IPS DF 6.9 (cell line): Measurements from ENCODE around the gene SIRT1.
"Not testable (repeated sequence)": the region's sequence is repeated elsewhere in the genome, so short reads cannot be mapped to it uniquely, and the experiment has no call there.

Experiments
- DNase-seq: peaks from one replicate; pipeline ENCODE4 v3.0.0-alpha.2; 2013; ENCODE audit warnings: low read depth, low spot score
- H3K27ac ChIP-seq: one replicate; pipeline ENCODE4 v1.5.1; 2013; ENCODE audit warnings: low read length, control low read depth
- H3K27me3 ChIP-seq: 2 replicates; pipeline ENCODE4 v1.6.1; 2013; ENCODE audit warnings: mild to moderate bottlenecking, low read length; ENCODE audit not compliant: control insufficient read depth, insufficient read depth
- H3K36me3 ChIP-seq: 2 replicates; pipeline ENCODE4 v1.6.1; 2013; ENCODE audit warnings: low read length; ENCODE audit not compliant: control insufficient read depth, insufficient read depth
- H3K4me1 ChIP-seq: 2 replicates; pipeline ENCODE4 v1.6.1; 2013; ENCODE audit warnings: low read length; ENCODE audit not compliant: control insufficient read depth, insufficient read depth
- H3K4me3 ChIP-seq: 2 replicates; pipeline ENCODE4 v1.5.1; 2013; ENCODE audit warnings: mild to moderate bottlenecking, low read length
- H3K9me3 ChIP-seq: 2 replicates; pipeline ENCODE4 v1.6.1; 2013; ENCODE audit warnings: low read length, inconsistent platforms; ENCODE audit not compliant: control insufficient read depth, insufficient read depth
- WGBS: extraction: QIAGEN DNeasy Blood & Tissue Kit; methylation state at CpG from one replicate; pipeline ENCODE4 v1.1.7; 2013; ENCODE audit warnings: mixed read lengths, missing lambda C conversion rate; ENCODE audit not compliant: insufficient read length, insufficient coverage; 5-methylcytosine and 5-hydroxymethylcytosine counted together

The SIRT1 gene

DNA sequence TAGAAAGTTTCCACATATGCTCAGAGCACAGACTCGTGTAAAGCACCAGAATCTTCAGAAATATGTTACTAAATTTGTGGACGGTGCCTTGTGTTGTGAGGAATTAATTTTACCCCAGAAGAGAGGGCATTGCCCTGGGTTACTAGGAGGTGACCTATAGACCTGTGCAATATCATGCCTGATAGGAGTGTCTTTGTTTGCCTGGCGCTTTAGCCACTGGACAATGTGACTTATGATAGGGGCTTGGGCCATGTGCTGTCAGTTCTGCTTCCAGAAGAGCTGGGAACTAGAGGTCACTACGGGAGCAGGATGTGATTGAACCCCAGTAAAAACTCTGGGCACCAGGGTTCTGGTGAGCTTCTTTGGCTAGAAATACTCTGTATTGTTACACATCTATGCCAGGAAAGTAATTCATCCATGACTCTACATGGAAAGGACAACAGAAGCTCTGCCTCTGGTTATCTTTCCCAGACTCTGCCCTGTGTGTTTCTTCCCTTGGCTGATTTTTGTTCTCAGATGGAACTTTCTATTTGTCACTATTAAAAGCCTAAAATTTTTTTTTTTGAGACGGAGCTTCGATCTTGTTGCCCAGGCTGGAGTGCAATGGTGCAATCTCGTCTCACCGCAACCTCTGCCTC lies 75.5 kb downstream of the SIRT1 start:
- no peaks in the 10 kb centered on the region for H3K9me3 ChIP-seq
- no peaks in the 10 kb centered on the region for H3K4me1 ChIP-seq
- H3K27me3 ChIP-seq = no peaks in the 10 kb centered on the region
- H3K4me3 ChIP-seq = no peak overlapping the region
- H3K27ac ChIP-seq = no peak overlapping the region
- WGBS = no CpG with 5 or more reads among the region's 8 CpGs
- H3K36me3 ChIP-seq = no peaks in the 10 kb centered on the region
- no peak for DNase-seq

DNA sequence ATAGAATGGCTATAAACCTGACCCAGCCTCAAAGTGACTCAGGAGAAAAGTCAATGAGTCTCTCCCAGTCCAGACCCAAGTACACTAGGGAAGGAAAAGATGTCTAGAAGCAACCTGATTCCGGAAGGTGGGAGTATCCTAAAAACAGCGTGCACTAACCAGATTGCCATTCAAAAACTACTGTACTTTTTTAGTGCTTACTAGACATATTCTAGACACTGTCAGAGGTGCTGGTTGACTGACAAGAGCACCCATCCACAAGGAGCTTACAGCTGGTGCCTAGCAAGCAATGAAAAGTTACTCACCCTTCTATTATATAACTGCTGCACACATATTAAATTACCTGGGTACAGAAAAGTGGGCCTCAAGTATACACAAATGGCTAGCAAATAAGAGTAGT lies 81.0 kb downstream of the SIRT1 start:
- Histone ChIP-seq H3K9me3 (no peaks in the 10 kb centered on the region), H3K4me3 (no peak overlapping the region), H3K4me1 (no peaks in the 10 kb centered on the region), H3K36me3 (no peaks in the 10 kb centered on the region), H3K27me3 (no peaks in the 10 kb centered on the region), H3K27ac (no peak overlapping the region)
- WGBS = no CpG with 5 or more reads among the region's 2 CpGs
- no peak for DNase-seq

DNA sequence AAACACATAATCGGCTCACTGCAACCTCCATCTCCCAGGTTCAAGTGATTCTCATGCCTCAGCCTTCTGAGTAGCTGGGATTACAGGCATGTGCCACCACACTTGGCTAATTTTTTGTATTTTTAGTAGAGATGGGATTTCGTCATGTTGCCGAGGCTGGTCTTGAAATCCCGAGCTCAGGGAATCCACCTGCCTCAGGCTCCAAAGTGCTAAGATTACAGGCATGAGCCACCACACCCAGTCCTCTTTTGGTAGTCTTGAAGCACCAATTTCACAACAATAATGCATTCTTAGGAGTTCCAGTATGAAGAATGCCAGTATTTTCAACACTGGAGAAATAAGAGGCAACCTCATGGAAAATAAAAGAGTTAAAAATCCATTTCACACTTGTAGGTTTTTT lies 81.6 kb downstream of the SIRT1 start:
- not testable (repeated sequence) for H3K27me3 ChIP-seq, H3K9me3 ChIP-seq, DNase-seq, H3K27ac ChIP-seq, H3K36me3 ChIP-seq, H3K4me1 ChIP-seq, H3K4me3 ChIP-seq
- WGBS = no CpG with 5 or more reads among the region's 4 CpGs
